ENCODE data around the gene PTDSS2. TPM values are rescaled to one million over a fixed set of nuclear protein-coding genes. Genes with fewer than 3 reads are reported as not detected.

Gene PTDSS2
- total and polyA plus RNA-seq, 2 donors from 2014 or later, result 28.5 to 37.7 TPM

- DNase-seq, result peak in 2 of 5 donors; percentile 56 to 79
- no peaks in the 10 kb centered on the region for H3K36me3 ChIP-seq (ENCODE audit: control insufficient read depth in 2 of 3, insufficient read depth in 3 of 3, low read length in 3 of 3)
- no peak overlapping the region for H3K9ac ChIP-seq (ENCODE audit: low read length in 3 of 3)
- H3K27ac ChIP-seq (ENCODE audit: low read depth in 2 of 2, low read length in 2 of 2), result no peak overlapping the region
- no peak overlapping the region for H3K4me3 ChIP-seq (ENCODE audit: low read length in 3 of 3)
- H3K9me3 ChIP-seq (ENCODE audit: control insufficient read depth in 2 of 3, insufficient read depth in 1 of 3, low read length in 3 of 3), result no peaks in the 10 kb centered on the region
- TF ChIP-seq CTCF (IDR thresholded peaks at IDR 0.05; ENCODE audit: borderline replicate concordance, extremely low read depth, insufficient read depth), result no peak
- no peaks in the 10 kb centered on the region for H3K27me3 ChIP-seq (ENCODE audit: control insufficient read depth, insufficient read depth, low read length)
- peaks cover 0 to 23% (median 4%) of the 10 kb centered on the region in 3 donors for H3K4me1 ChIP-seq (ENCODE audit: control insufficient read depth in 2 of 3, insufficient read depth in 2 of 3, low read depth in 1 of 3, low read length in 3 of 3)
- no peak for FAIRE-seq
- intact Hi-C loops (cut with DNase I), result no loop called here
These were observed 83.0 kb downstream of the PTDSS2 start for GRCh38 chr11:532986-533585.

GRCh38 chr11:533586-534395, 83.7 kb downstream of the PTDSS2 start:
- Histone ChIP-seq H3K27ac (ENCODE audit: low read depth in 2 of 2, low read length in 2 of 2) (no peak overlapping the region), H3K36me3 (ENCODE audit: control insufficient read depth in 2 of 3, insufficient read depth in 3 of 3, low read length in 3 of 3) (no peaks in the 10 kb centered on the region), H3K9ac (ENCODE audit: low read length in 3 of 3) (peak overlapping the region in 1 of 3 donors; percentile 24), H3K9me3 (ENCODE audit: control insufficient read depth in 2 of 3, insufficient read depth in 1 of 3, low read length in 3 of 3) (no peaks in the 10 kb centered on the region), H3K27me3 (ENCODE audit: control insufficient read depth, insufficient read depth, low read length) (no peaks in the 10 kb centered on the region), H3K4me1 (ENCODE audit: control insufficient read depth in 2 of 3, insufficient read depth in 2 of 3, low read depth in 1 of 3, low read length in 3 of 3) (peaks cover 0 to 23% (median 4%) of the 10 kb centered on the region in 3 donors), H3K4me3 (ENCODE audit: low read length in 3 of 3) (peak overlapping the region in 1 of 3 donors; percentile 67)
- peak in 1 of 5 donors; percentile 54 for DNase-seq
- FAIRE-seq, result no peak
- TF ChIP-seq CTCF (IDR thresholded peaks at IDR 0.05; ENCODE audit: borderline replicate concordance, extremely low read depth, insufficient read depth), result no peak
- intact Hi-C loops (cut with DNase I), result no loop called here

- Histone ChIP-seq H3K4me3 (ENCODE audit: low read length in 3 of 3) (peak overlapping the region; percentile 26 to 67 (median 50)), H3K4me1 (ENCODE audit: control insufficient read depth in 2 of 3, insufficient read depth in 2 of 3, low read depth in 1 of 3, low read length in 3 of 3) (peaks cover 0 to 23% (median 4%) of the 10 kb centered on the region in 3 donors), H3K27me3 (ENCODE audit: control insufficient read depth, insufficient read depth, low read length) (no peaks in the 10 kb centered on the region), H3K36me3 (ENCODE audit: control insufficient read depth in 2 of 3, insufficient read depth in 3 of 3, low read length in 3 of 3) (no peaks in the 10 kb centered on the region), H3K27ac (ENCODE audit: low read depth in 2 of 2, low read length in 2 of 2) (no peak overlapping the region), H3K9ac (ENCODE audit: low read length in 3 of 3) (peak overlapping the region in 2 of 3 donors; percentile 71 to 73), H3K9me3 (ENCODE audit: control insufficient read depth in 2 of 3, insufficient read depth in 1 of 3, low read length in 3 of 3) (no peaks in the 10 kb centered on the region)
- intact Hi-C loops (cut with DNase I), result no loop called here
- DNase-seq, result peak in 2 of 5 donors; percentile 73 to 83
- no peak for TF ChIP-seq CTCF (IDR thresholded peaks at IDR 0.05; ENCODE audit: borderline replicate concordance, extremely low read depth, insufficient read depth)
- FAIRE-seq, result no peak
These were observed 84.5 kb downstream of the PTDSS2 start for GRCh38 chr11:534396-535209.
